Fibroblast of the aortic adventitia (primary cell): ENCODE data around the gene RASGRP3. TPM values are rescaled to one million over a fixed set of nuclear protein-coding genes. Genes with fewer than 3 reads are reported as not detected.

Experiments used
- DNase-seq: peaks from one replicate; pipeline ENCODE4 v3.0.0-alpha.2; 2010; ENCODE audit warnings: low read depth
- H3K4me3 ChIP-seq: 2 replicates; pipeline ENCODE4 v1.5.1; 2011; ENCODE audit warnings: low read depth, mild to moderate bottlenecking, control low read depth, low read length, moderate library complexity
- total RNA-seq: library from RNA; depleted of rRNA; stranded (reverse); fragments of >200 nt; gene quantifications from 2 replicates; pipeline ENCODE4 v1.2.3, GENCODE V29; 2012; ENCODE audit warnings: low replicate concordance
- TF ChIP-seq, protein P1 (sequence below): IDR thresholded peaks from 2 replicates; pipeline ENCODE4 v1.5.1; 2011; ENCODE audit warnings: mild to moderate bottlenecking, low read length, control low read depth, inconsistent platforms; ENCODE audit not compliant: insufficient read depth

The RASGRP3 gene
- total RNA-seq, 1 donor = 7.8 TPM

DNA sequence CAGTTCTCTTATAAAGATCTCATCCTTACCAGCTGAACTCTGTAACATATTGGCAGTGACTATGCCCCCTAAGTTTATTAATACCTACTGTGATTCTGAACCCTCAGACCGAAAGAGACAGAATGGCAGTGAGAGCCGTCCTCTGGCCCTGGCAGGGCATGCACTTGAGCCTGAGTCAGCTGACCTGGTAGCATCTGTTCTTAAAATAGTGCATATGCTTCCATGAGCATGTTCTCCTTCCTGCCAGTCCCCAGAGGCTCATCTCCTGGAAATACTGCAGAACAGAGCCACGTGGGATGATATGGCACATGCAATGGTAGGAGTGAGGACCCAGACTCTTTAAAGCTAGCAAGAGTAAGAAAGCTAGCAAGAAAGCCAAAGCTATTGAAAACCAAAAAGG lies 59.0 kb downstream of the RASGRP3 start:
- TF ChIP-seq, protein P1, sequence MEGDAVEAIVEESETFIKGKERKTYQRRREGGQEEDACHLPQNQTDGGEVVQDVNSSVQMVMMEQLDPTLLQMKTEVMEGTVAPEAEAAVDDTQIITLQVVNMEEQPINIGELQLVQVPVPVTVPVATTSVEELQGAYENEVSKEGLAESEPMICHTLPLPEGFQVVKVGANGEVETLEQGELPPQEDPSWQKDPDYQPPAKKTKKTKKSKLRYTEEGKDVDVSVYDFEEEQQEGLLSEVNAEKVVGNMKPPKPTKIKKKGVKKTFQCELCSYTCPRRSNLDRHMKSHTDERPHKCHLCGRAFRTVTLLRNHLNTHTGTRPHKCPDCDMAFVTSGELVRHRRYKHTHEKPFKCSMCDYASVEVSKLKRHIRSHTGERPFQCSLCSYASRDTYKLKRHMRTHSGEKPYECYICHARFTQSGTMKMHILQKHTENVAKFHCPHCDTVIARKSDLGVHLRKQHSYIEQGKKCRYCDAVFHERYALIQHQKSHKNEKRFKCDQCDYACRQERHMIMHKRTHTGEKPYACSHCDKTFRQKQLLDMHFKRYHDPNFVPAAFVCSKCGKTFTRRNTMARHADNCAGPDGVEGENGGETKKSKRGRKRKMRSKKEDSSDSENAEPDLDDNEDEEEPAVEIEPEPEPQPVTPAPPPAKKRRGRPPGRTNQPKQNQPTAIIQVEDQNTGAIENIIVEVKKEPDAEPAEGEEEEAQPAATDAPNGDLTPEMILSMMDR = no peak
- H3K4me3 ChIP-seq = no peak overlapping the region
- DNase-seq = no peak

DNA sequence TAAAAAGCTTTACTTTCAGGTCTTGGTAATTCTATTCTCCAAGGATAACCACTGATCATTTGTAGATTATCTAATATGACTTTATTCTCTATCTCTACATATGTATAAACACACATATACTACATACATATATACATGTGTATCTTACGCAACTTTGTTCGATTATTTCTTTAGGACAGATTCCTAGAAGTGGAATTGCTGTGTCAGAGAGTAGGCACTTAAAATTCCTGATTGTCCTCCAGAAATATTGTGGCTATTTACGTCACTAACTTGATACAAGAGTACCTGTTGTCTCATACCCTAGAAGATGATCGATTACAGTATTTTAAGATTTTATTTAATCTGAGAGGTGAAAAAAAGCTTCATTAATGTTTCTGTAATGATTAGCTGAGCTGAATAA lies 64.8 kb downstream of the RASGRP3 start:
- DNase-seq = no peak
- TF ChIP-seq, protein P1 = no peak
- H3K4me3 ChIP-seq = no peak overlapping the region

DNA sequence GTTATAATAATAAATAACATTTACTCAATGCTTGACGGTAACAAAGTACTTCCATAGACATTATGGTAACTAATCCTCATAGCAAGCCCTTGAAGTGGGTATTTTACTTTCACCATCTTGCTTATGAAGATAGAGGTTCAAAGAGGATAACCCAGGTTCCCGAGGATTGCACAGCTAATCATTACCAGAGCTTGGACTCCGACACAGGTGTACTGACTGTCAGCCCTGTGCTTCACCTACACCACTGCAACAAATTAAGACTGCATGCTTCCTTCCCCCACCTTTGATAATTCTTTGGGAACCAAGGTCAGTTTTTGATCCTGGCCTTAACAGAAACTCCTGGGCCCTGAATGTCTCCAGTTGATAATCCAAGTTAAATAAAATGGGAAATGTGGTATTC lies 73.8 kb downstream of the RASGRP3 start:
- TF ChIP-seq, protein P1 = no peak
- no peak overlapping the region for H3K4me3 ChIP-seq
- no peak for DNase-seq

DNA sequence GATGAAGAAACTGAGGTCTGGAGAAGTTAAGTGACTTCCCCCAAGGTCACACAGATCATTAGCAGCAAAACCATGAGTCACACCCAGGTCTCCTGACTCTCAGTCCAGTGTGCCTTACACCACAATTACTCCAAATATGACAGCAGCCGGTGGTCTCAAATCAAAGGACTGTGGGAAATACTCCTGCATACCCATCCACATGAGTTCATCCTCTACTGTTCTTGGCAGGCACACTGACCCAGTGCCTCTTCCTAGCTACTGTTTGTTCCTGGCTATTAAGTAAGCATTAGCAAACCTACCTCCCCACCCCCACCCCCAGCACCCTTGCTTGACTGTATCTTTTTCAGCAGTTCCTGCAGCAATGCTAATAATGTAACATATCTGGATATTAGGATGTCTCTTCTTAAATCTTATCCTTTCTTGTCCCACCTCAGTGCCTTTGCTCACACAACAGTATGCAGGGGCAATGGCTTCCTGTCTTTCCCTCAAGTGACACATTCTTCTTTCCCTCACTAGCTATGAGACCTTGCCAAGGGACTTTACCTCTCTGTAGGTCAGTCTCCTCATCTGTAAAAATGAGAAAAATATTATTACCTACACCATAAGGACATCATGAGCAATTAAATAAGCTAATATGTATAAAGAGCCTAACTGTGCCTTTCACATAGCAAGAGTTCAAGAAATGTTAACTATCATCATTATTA lies 76.5 kb downstream of the RASGRP3 start:
- no peak overlapping the region for H3K4me3 ChIP-seq
- DNase-seq = no peak
- TF ChIP-seq, protein P1 = no peak

DNA sequence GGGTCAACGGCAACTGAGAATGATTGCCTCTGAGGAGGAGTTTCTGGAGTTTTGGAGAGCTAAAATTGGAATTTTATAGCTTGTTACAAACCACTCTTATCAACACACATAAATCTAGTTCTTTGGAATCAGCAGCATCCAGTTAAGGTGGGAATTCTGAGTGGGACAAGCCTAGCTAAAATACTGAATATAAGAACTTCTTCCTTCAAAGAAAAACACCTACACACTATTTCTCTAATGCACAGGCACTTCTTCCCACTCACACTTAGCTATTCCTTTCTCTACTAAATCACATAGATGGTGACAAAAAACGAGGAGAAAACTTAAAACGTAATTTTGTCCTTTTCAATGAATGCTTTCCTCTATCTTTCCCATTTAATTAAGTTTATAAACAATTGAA lies 79.2 kb downstream of the RASGRP3 start:
- TF ChIP-seq, protein P1 = no peak
- DNase-seq = no peak
- no peak overlapping the region for H3K4me3 ChIP-seq

DNA sequence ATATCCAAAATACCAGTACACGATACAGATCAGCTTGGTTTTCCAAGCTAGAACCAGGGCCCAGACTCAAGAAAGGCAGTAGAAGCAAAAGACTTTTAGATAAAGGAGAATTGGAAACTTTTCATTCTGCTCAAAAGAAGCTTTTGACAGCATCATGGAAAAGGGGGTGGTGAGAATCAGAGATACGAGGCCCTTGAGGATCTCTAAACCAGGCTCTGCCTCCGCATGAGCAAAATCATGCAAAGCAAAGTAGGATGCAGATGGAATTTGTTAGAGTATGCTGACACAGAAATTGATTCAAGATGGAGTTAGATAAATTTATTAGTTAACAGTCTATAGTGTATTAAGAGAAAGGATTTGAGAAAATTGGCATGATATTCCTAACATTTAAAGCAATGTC lies 82.9 kb downstream of the RASGRP3 start:
- H3K4me3 ChIP-seq = no peak overlapping the region
- no peak for DNase-seq
- TF ChIP-seq, protein P1 = no peak

DNA sequence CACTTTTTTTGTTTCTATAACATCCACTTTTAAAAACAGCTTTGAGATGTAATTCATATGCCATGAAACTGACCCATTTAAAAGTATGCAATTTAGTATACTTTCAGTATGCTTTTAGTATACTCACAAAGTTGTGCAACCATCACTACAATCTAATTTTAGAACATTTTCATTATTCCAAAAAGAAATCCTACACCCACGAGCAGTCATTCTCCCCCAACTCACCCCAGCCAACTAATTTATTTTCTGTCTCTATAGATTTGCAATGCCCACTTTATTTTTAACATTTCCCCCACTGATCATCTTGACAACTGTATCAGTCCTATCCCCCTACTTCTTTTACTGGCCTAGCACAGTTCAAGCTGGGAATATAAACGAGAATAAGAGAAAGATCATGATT lies 83.6 kb downstream of the RASGRP3 start:
- DNase-seq = no peak

More for the DNA sequence above, 83.6 kb downstream of the RASGRP3 start:
- TF ChIP-seq, protein P1 = no peak
- H3K4me3 ChIP-seq = no peak overlapping the region
